PC-9 (cell line): ENCODE data around the gene TGM1. TPM values are rescaled to one million over a fixed set of nuclear protein-coding genes. Genes with fewer than 3 reads are reported as not detected.

Source experiments
- BruUV-seq: library from RNA; stranded (reverse); fragments of 400-500 nt; replicated peaks from 2 replicates; lab custom pipeline; 2021; lab: Mats Ljungman, UMichigan
- CTCF ChIA-PET: fragments of 300-600 bp; sonication (Branson Sonifier 250); formaldehyde crosslinking; loops from one replicate; lab custom pipeline; 2022; ENCODE audit warnings: antibody characterized with exemption; lab: Charles Lee
- POLR2A ChIA-PET: fragments of 300-600 bp; sonication (Branson Sonifier 250); formaldehyde crosslinking; loops from one replicate; lab custom pipeline; 2022; ENCODE audit warnings: antibody characterized with exemption; ENCODE audit not compliant: unreplicated experiment; lab: Charles Lee
- DNase-seq, 2 experiments: peaks; one replicate each; pipeline versions ENCODE4 v3.0.0 to v3.0.0-alpha.2; 2015 to 2022; ENCODE audit warnings: mixed read lengths in 1 of 2
- H2AFZ ChIP-seq: fragments of 200-600 bp; sonication (generic); 2 replicates; pipeline ENCODE4 v1.8.1; 2017; ENCODE audit warnings: antibody characterized with exemption
- H3F3A ChIP-seq: fragments of 200-600 bp; sonication (generic); 2 replicates; pipeline ENCODE4 v1.8.1; 2017; ENCODE audit warnings: antibody characterized with exemption, mild to moderate bottlenecking, low read depth; ENCODE audit not compliant: insufficient read depth
- H3K27ac ChIP-seq: fragments of 200-600 bp; sonication (generic); 2 replicates; pipeline ENCODE4 v1.6.1; 2016; ENCODE audit warnings: mixed run types
- H3K27me3 ChIP-seq: fragments of 200-600 bp; sonication (generic); 2 replicates; pipeline ENCODE4 v1.6.1; 2016; ENCODE audit warnings: low read depth, mixed run types; ENCODE audit not compliant: insufficient read depth
- H3K36me3 ChIP-seq: fragments of 200-600 bp; sonication (generic); 2 replicates; pipeline ENCODE4 v1.6.1; 2016; ENCODE audit warnings: low read depth, mixed run types
- H3K4me1 ChIP-seq: fragments of 200-600 bp; sonication (generic); replicated peaks from 2 replicates; pipeline ENCODE4 v1.6.1; 2016; ENCODE audit warnings: mixed run types; ENCODE audit not compliant: insufficient read depth
- H3K4me2 ChIP-seq: fragments of 200-600 bp; sonication (generic); 2 replicates; pipeline ENCODE4 v1.6.1; 2017; ENCODE audit warnings: mixed run types
- H3K4me3 ChIP-seq: fragments of 200-600 bp; sonication (generic); 2 replicates; pipeline ENCODE4 v1.6.1; 2016; ENCODE audit warnings: mixed run types
- H3K79me2 ChIP-seq: fragments of 200-600 bp; sonication (generic); 2 replicates; pipeline ENCODE4 v1.6.1; 2017; ENCODE audit warnings: low read depth, mixed run types
- H3K9me2 ChIP-seq: fragments of 200-600 bp; sonication (generic); 2 replicates; pipeline ENCODE4 v1.8.1; 2017; ENCODE audit warnings: mild to moderate bottlenecking; ENCODE audit not compliant: insufficient read depth
- H3K9me3 ChIP-seq: fragments of 200-600 bp; sonication (generic); 2 replicates; pipeline ENCODE4 v1.8.1; 2016; ENCODE audit warnings: low read depth; ENCODE audit not compliant: insufficient read depth
- H4K20me1 ChIP-seq: fragments of 200-600 bp; sonication (generic); 2 replicates; pipeline ENCODE4 v1.8.1; 2017; ENCODE audit not compliant: insufficient read depth
- CTCF ChIP-seq: fragments of 200-600 bp; sonication (generic); conservative IDR thresholded peaks from 2 replicates; pipeline ENCODE4 v1.6.1; 2017; ENCODE audit warnings: mixed run types, antibody characterized with exemption, mild to moderate bottlenecking, moderate library complexity
- EZH2 ChIP-seq: fragments of 200-600 bp; sonication (generic); IDR thresholded peaks from 2 replicates; pipeline ENCODE4 v1.8.0; 2017; ENCODE audit warnings: antibody characterized with exemption, low read depth
- intact Hi-C: fragments of 100-400 bp; cut with micrococcal nuclease; formaldehyde crosslinking; loops from one replicate; pipeline ENCODE4 v1.10.0; 2022; ENCODE audit not compliant: unreplicated experiment
- total RNA-seq: library from RNA; stranded (reverse); gene quantifications from 2 replicates; pipeline ENCODE4 v1.2.3, GENCODE V29; 2021

The TGM1 gene
- total RNA-seq, 1 experiment from 2014 or later = 7.2 TPM

GRCh38 chr14:24272467-24272866 is 9.5 kb upstream of the TGM1 start:
- no peak for DNase-seq
- Histone ChIP-seq H3K27me3 (no peaks in the 10 kb centered on the region), H3K4me2 (0 out of 2 replicates have a peak overlapping the region, but pooled peaks have one; percentile 84), H3K36me3 (no peaks in the 10 kb centered on the region), H3K79me2 (no peaks in the 10 kb centered on the region), H3K9me3 (no peaks in the 10 kb centered on the region), H4K20me1 (no peaks in the 10 kb centered on the region), H3F3A (peaks cover 19% of the 10 kb centered on the region), H3K4me3 (peak overlapping the region; percentile 91; the same call in 1 of the 2 replicates), H2AFZ (no peak overlapping the region), H3K27ac (no peak overlapping the region), H3K4me1 (peaks cover 20% of the 10 kb centered on the region), H3K9me2 (no peaks in the 10 kb centered on the region)
- CTCF ChIA-PET = no interaction called here
- TF ChIP-seq CTCF (no peak), EZH2 (no peak)
- intact Hi-C loops = no loop called here
- no TSS peak for BruUV-seq
- POLR2A ChIA-PET = no interaction called here

- Histone ChIP-seq H3K27me3 (no peaks in the 10 kb centered on the region), H3K4me3 (peak overlapping the region; percentile 91), H3K4me1 (peaks cover 20% of the 10 kb centered on the region), H3K36me3 (no peaks in the 10 kb centered on the region), H3K9me2 (no peaks in the 10 kb centered on the region), H4K20me1 (no peaks in the 10 kb centered on the region), H3K79me2 (no peaks in the 10 kb centered on the region), H3K27ac (no peak overlapping the region), H3K9me3 (no peaks in the 10 kb centered on the region), H3K4me2 (peak overlapping the region; percentile 84), H3F3A (peaks cover 19% of the 10 kb centered on the region), H2AFZ (peak overlapping the region; percentile 91; the same call in 1 of the 2 replicates)
- ChIA-PET CTCF (no interaction called here), POLR2A (interaction anchor here (0.8 kb wide), 1 partner anchor 59 kb away, joined by 4 read pairs; the partner anchor contains the start of gene CHMP4A)
- no peak for DNase-seq
- BruUV-seq = TSS peak; percentile 46
- no peak for TF ChIP-seq EZH2
- TF ChIP-seq CTCF = no peak
- intact Hi-C loops = no loop called here
Observed at GRCh38 chr14:24271834-24272263, 8.9 kb upstream of the TGM1 start.

- H3K36me3 ChIP-seq = no peaks in the 10 kb centered on the region
- intact Hi-C loops = no loop called here
- H4K20me1 ChIP-seq = no peaks in the 10 kb centered on the region
- peak within 1 kb of the TSS; percentile 84 for H3K4me2 ChIP-seq
- peak; percentile 64 for TF ChIP-seq CTCF
- no peak for TF ChIP-seq EZH2
- POLR2A ChIA-PET = interaction anchor here (0.5 to 0.8 kb wide), 2 partner anchors 37 to 58 kb away, joined by 4 read pairs; partner anchors contain the start of gene CHMP4A
- H2AFZ ChIP-seq = peak within 1 kb of the TSS; percentile 91
- H3K9me2 ChIP-seq = no peaks in the 10 kb centered on the region
- peak; percentile 64 to 82 for DNase-seq
- H3K79me2 ChIP-seq = no peaks in the 10 kb centered on the region
- H3K27me3 ChIP-seq = no peaks in the 10 kb centered on the region
- H3F3A ChIP-seq = peaks cover 19% of the 10 kb centered on the region
- H3K4me1 ChIP-seq = peaks cover 20% of the 10 kb centered on the region
- CTCF ChIA-PET = interaction anchor here (1.0 kb wide), 1 partner anchor 28 kb away, joined by 4 read pairs; no protein-coding TSS in a partner anchor
- peak within 1 kb of the TSS; percentile 91 for H3K4me3 ChIP-seq
- no peaks in the 10 kb centered on the region for H3K9me3 ChIP-seq
- peak within 1 kb of the TSS; percentile 78 for H3K27ac ChIP-seq
- no TSS peak for BruUV-seq
Observed at GRCh38 chr14:24271134-24271833, 8.3 kb upstream of the TGM1 start, which contains the start of gene RABGGTA. Gene RABGGTA, minus strand, starts transcription at chr14:24271597. Its CDS starts 482 bp downstream, at chr14:24271115.
